ENCODE data around the gene CAMK1D. TPM values are rescaled to one million over a fixed set of nuclear protein-coding genes. Genes with fewer than 3 reads are reported as not detected.

Gene CAMK1D
- total and polyA plus RNA-seq, 2 experiments from 2014 or later: 4.6 to 7.2 TPM

- no peak overlapping the region for H3K27ac Mint-ChIP-seq
- peaks cover 8% of the 10 kb centered on the region for H3K27me3 Mint-ChIP-seq (ENCODE audit: insufficient read depth, low read depth, poor library complexity)
- Histone ChIP-seq H3K79me2 (replicated peaks; ENCODE audit: insufficient read depth) (no peaks in the 10 kb centered on the region), H3K4me2 (no peak overlapping the region), H4K20me1 (replicated peaks; ENCODE audit: insufficient read depth) (no peaks in the 10 kb centered on the region), H3K9me2 (ENCODE audit: insufficient read depth) (no peaks in the 10 kb centered on the region), H3K36me3 (ENCODE audit: insufficient read depth) (no peaks in the 10 kb centered on the region), H3K27ac (ENCODE audit: low read depth) (no peak overlapping the region), H3K4me1 (ENCODE audit: insufficient read depth) (peaks cover 5% of the 10 kb centered on the region), H3K4me3 (no peak overlapping the region), H3F3A (replicated peaks; ENCODE audit: low read depth) (no peaks in the 10 kb centered on the region), H3K27me3 (ENCODE audit: insufficient read depth) (no peaks in the 10 kb centered on the region), H2AFZ (no peak overlapping the region)
- no peaks in the 10 kb centered on the region for H3K9me3 Mint-ChIP-seq
- ATAC-seq (no peak), DNase-seq (ENCODE audit: low spot score) (no peak)
- no peaks in the 10 kb centered on the region; the same call in 2 of the 3 replicates for H3K36me3 Mint-ChIP-seq (ENCODE audit: low read depth)
- no peak overlapping the region for H3K4me3 Mint-ChIP-seq
- TF ChIP-seq POLR2AphosphoS5 (IDR thresholded peaks at IDR 0.05; ENCODE audit: low read depth): no peak
- no peak for TF ChIP-seq CREB1 (CRISPR knock-in tag; IDR thresholded peaks at IDR 0.05; ENCODE audit: low read depth)
- no peak for TF ChIP-seq ZNF462 (CRISPR knock-in tag; IDR thresholded peaks at IDR 0.05)
- no peak for TF ChIP-seq ZNF114 (CRISPR knock-in tag; IDR thresholded peaks at IDR 0.05)
- TF ChIP-seq ETS1 (IDR thresholded peaks at IDR 0.05): no peak
- no peak for TF ChIP-seq JUNB (IDR thresholded peaks at IDR 0.05; ENCODE audit: unreplicated experiment)
- TF ChIP-seq EZH2phosphoT487 (IDR thresholded peaks at IDR 0.05; ENCODE audit: unreplicated experiment): no peak
- TF ChIP-seq, protein P1, sequence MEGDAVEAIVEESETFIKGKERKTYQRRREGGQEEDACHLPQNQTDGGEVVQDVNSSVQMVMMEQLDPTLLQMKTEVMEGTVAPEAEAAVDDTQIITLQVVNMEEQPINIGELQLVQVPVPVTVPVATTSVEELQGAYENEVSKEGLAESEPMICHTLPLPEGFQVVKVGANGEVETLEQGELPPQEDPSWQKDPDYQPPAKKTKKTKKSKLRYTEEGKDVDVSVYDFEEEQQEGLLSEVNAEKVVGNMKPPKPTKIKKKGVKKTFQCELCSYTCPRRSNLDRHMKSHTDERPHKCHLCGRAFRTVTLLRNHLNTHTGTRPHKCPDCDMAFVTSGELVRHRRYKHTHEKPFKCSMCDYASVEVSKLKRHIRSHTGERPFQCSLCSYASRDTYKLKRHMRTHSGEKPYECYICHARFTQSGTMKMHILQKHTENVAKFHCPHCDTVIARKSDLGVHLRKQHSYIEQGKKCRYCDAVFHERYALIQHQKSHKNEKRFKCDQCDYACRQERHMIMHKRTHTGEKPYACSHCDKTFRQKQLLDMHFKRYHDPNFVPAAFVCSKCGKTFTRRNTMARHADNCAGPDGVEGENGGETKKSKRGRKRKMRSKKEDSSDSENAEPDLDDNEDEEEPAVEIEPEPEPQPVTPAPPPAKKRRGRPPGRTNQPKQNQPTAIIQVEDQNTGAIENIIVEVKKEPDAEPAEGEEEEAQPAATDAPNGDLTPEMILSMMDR (conservative IDR thresholded peaks at IDR 0.05; ENCODE audit: low read depth in 2 of 2): no peak
- TF ChIP-seq, protein P2, sequence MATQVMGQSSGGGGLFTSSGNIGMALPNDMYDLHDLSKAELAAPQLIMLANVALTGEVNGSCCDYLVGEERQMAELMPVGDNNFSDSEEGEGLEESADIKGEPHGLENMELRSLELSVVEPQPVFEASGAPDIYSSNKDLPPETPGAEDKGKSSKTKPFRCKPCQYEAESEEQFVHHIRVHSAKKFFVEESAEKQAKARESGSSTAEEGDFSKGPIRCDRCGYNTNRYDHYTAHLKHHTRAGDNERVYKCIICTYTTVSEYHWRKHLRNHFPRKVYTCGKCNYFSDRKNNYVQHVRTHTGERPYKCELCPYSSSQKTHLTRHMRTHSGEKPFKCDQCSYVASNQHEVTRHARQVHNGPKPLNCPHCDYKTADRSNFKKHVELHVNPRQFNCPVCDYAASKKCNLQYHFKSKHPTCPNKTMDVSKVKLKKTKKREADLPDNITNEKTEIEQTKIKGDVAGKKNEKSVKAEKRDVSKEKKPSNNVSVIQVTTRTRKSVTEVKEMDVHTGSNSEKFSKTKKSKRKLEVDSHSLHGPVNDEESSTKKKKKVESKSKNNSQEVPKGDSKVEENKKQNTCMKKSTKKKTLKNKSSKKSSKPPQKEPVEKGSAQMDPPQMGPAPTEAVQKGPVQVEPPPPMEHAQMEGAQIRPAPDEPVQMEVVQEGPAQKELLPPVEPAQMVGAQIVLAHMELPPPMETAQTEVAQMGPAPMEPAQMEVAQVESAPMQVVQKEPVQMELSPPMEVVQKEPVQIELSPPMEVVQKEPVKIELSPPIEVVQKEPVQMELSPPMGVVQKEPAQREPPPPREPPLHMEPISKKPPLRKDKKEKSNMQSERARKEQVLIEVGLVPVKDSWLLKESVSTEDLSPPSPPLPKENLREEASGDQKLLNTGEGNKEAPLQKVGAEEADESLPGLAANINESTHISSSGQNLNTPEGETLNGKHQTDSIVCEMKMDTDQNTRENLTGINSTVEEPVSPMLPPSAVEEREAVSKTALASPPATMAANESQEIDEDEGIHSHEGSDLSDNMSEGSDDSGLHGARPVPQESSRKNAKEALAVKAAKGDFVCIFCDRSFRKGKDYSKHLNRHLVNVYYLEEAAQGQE (IDR thresholded peaks at IDR 0.05; ENCODE audit: unreplicated experiment): no peak
- no peak for TF ChIP-seq EZH2 (IDR thresholded peaks at IDR 0.05; ENCODE audit: low read depth, unreplicated experiment)
- no peak for TF ChIP-seq STAT1 (IDR thresholded peaks at IDR 0.05; ENCODE audit: unreplicated experiment)
- no peak for TF ChIP-seq NANOG (IDR thresholded peaks at IDR 0.05; ENCODE audit: borderline replicate concordance)
- TF ChIP-seq ZNF331 (CRISPR knock-in tag; IDR thresholded peaks at IDR 0.05; ENCODE audit: low read depth): no peak
- H3K4me1 Mint-ChIP-seq: peaks cover 20% of the 10 kb centered on the region
Measured at GRCh38 chr10:12777840-12778585, 428.7 kb downstream of the CAMK1D start.
